ENCODE measurements around the gene NHSL2.

NHSL2 gene

GRCh38 chrX:72117636-72118210 is 207.1 kb downstream of the NHSL2 start:
- DNase-seq = no peak
- Histone ChIP-seq H3K4me1 (ENCODE audit: control extremely low read depth in 1 of 4, control insufficient read depth in 4 of 4, insufficient read depth in 4 of 4, low read length in 3 of 4) (peaks cover 17 to 51% (median 34%) of the 10 kb centered on the region in 4 experiments), H3K36me3 (ENCODE audit: control insufficient read depth in 4 of 4, insufficient read depth in 4 of 4, low read length in 3 of 4) (no peaks in the 10 kb centered on the region), H3K9me3 (ENCODE audit: control extremely low read depth in 1 of 5, control insufficient read depth in 4 of 5, insufficient read depth in 2 of 5, low read depth in 1 of 5, low read length in 4 of 5) (no peaks in the 10 kb centered on the region), H3K4me3 (ENCODE audit: control insufficient read depth in 1 of 7, extremely low read depth in 1 of 7, insufficient read depth in 4 of 7, low read depth in 2 of 7, low read length in 6 of 7) (no peak overlapping the region), H3K27me3 (replicated peaks in 2 of 5; ENCODE audit: control insufficient read depth in 4 of 5, insufficient read depth in 5 of 5, low read length in 4 of 5) (peaks cover 0 to 18% (median 0%) of the 10 kb centered on the region in 5 experiments), H3K27ac (ENCODE audit: insufficient read depth in 1 of 2, low read depth in 1 of 2, low read length in 2 of 2, poor library complexity in 1 of 2, severe bottlenecking in 2 of 2) (no peak overlapping the region)
- ChIA-PET POLR2A (no interaction called here), CTCF (no interaction called here)
- WGBS (ENCODE audit: insufficient coverage) = no CpG with 5 or more reads among the region's 2 CpGs

- Histone ChIP-seq H3K4me1 (ENCODE audit: control extremely low read depth in 1 of 4, control insufficient read depth in 4 of 4, insufficient read depth in 4 of 4, low read length in 3 of 4) (peaks cover 20 to 61% (median 50%) of the 10 kb centered on the region in 4 experiments), H3K9me3 (ENCODE audit: control extremely low read depth in 1 of 5, control insufficient read depth in 4 of 5, insufficient read depth in 2 of 5, low read depth in 1 of 5, low read length in 4 of 5) (no peaks in the 10 kb centered on the region), H3K36me3 (ENCODE audit: control insufficient read depth in 4 of 4, insufficient read depth in 4 of 4, low read length in 3 of 4) (no peaks in the 10 kb centered on the region), H3K4me3 (ENCODE audit: control insufficient read depth in 1 of 7, extremely low read depth in 1 of 7, insufficient read depth in 4 of 7, low read depth in 2 of 7, low read length in 6 of 7) (peak overlapping the region in 1 of 7 experiments; percentile 20), H3K27ac (ENCODE audit: insufficient read depth in 1 of 2, low read depth in 1 of 2, low read length in 2 of 2, poor library complexity in 1 of 2, severe bottlenecking in 2 of 2) (peak overlapping the region; percentile 33 to 56), H3K27me3 (replicated peaks in 2 of 5; ENCODE audit: control insufficient read depth in 4 of 5, insufficient read depth in 5 of 5, low read length in 4 of 5) (peaks cover 0 to 8% (median 0%) of the 10 kb centered on the region in 5 experiments)
- 100% methylated on average over 2 of the region's 6 CpGs for WGBS (ENCODE audit: insufficient coverage)
- CTCF ChIA-PET = interaction anchor here (1.2 to 1.3 kb wide), 2 partner anchors 9 to 102 kb away, joined by 3 to 5 read pairs; no protein-coding TSS in a partner anchor
- DNase-seq = no peak
- POLR2A ChIA-PET = no interaction called here
Observed at GRCh38 chrX:72120837-72121236, 210.2 kb downstream of the NHSL2 start.

- Histone ChIP-seq H3K27me3 (replicated peaks in 2 of 5; ENCODE audit: control insufficient read depth in 4 of 5, insufficient read depth in 5 of 5, low read length in 4 of 5) (peaks cover 0 to 8% (median 0%) of the 10 kb centered on the region in 5 experiments), H3K4me1 (ENCODE audit: control extremely low read depth in 1 of 4, control insufficient read depth in 4 of 4, insufficient read depth in 4 of 4, low read length in 3 of 4) (peaks cover 20 to 66% (median 55%) of the 10 kb centered on the region in 4 experiments), H3K27ac (ENCODE audit: insufficient read depth in 1 of 2, low read depth in 1 of 2, low read length in 2 of 2, poor library complexity in 1 of 2, severe bottlenecking in 2 of 2) (peak overlapping the region; percentile 34 to 73), H3K9me3 (ENCODE audit: control extremely low read depth in 1 of 5, control insufficient read depth in 4 of 5, insufficient read depth in 2 of 5, low read depth in 1 of 5, low read length in 4 of 5) (no peaks in the 10 kb centered on the region), H3K36me3 (ENCODE audit: control insufficient read depth in 4 of 4, insufficient read depth in 4 of 4, low read length in 3 of 4) (no peaks in the 10 kb centered on the region), H3K4me3 (ENCODE audit: control insufficient read depth in 1 of 7, extremely low read depth in 1 of 7, insufficient read depth in 4 of 7, low read depth in 2 of 7, low read length in 6 of 7) (peak overlapping the region in 4 of 7 experiments; percentile 15 to 45 (median 34))
- POLR2A ChIA-PET = no interaction called here
- peak; percentile 67 to 87 (median 84) for DNase-seq
- WGBS (ENCODE audit: insufficient coverage) = 0% methylated on average over 3 of the region's 3 CpGs
- CTCF ChIA-PET = interaction anchor here (1.3 kb wide), 1 partner anchor 102 kb away, joined by 5 read pairs; no protein-coding TSS in a partner anchor
Observed at GRCh38 chrX:72121383-72121782, 210.7 kb downstream of the NHSL2 start.

DNA sequence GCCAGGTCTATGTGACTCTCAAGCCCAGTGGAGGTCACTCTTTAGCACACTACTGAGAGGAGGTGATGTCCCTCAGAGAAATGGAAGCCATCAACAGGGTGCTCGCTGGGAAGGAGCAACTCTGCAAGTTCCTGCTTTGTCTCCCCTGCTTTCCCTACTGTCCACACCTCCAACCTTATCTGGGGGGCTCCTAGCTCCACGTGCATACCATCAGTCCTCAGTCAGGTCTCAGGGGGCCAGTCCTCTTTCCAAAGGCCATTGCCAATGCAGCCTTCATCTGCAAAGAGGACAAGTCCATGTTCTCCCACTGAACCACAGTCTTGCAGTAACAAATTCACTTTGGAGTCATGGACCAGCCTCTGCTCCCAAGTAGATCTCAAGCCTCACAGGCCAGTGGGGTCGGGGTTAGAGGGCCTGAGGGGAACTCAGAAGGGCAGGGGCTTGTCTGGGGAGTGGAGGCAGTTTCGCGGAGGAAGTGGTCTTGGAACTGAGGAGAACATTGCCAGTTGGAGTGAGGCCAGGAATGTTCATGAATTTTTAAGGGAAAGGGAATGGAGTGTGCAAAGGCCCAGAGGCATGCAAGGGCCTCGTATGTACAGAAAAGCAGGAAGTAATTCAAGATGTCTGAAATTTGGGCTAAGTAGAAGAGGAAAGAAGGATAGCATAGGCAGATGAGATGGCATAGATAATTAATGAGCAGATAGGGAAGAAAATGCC is 212.1 kb downstream of the NHSL2 start:
- H3K4me3 ChIP-seq (ENCODE audit: control insufficient read depth in 1 of 7, extremely low read depth in 1 of 7, insufficient read depth in 4 of 7, low read depth in 2 of 7, low read length in 6 of 7) = no peak overlapping the region
- H3K4me1 ChIP-seq (ENCODE audit: control extremely low read depth in 1 of 4, control insufficient read depth in 4 of 4, insufficient read depth in 4 of 4, low read length in 3 of 4) = peaks cover 28 to 80% (median 68%) of the 10 kb centered on the region in 4 experiments
- peaks cover 0 to 8% (median 0%) of the 10 kb centered on the region in 5 experiments for H3K27me3 ChIP-seq (replicated peaks in 2 of 5; ENCODE audit: control insufficient read depth in 4 of 5, insufficient read depth in 5 of 5, low read length in 4 of 5)
- H3K36me3 ChIP-seq (ENCODE audit: control insufficient read depth in 4 of 4, insufficient read depth in 4 of 4, low read length in 3 of 4) = no peaks in the 10 kb centered on the region
- H3K27ac ChIP-seq (ENCODE audit: insufficient read depth in 1 of 2, low read depth in 1 of 2, low read length in 2 of 2, poor library complexity in 1 of 2, severe bottlenecking in 2 of 2) = peak overlapping the region; percentile 44 to 76
- DNase-seq = no peak
- ChIA-PET CTCF (interaction anchor here (0.9 to 5.6 kb wide), 3 partner anchors 10 to 124 kb away, joined by 3 to 34 read pairs (median 3); no protein-coding TSS in a partner anchor), POLR2A (no interaction called here)
- 80% methylated on average over 6 of the region's 6 CpGs for WGBS (ENCODE audit: insufficient coverage)
- H3K9me3 ChIP-seq (ENCODE audit: control extremely low read depth in 1 of 5, control insufficient read depth in 4 of 5, insufficient read depth in 2 of 5, low read depth in 1 of 5, low read length in 4 of 5) = no peaks in the 10 kb centered on the region

GRCh38 chrX:72123471-72124185 is 213.0 kb downstream of the NHSL2 start:
- peak in 2 of 3 donors; percentile 61 to 68 for DNase-seq
- CTCF ChIA-PET = interaction anchor here (0.9 to 10.1 kb wide), 8 partner anchors 11 to 127 kb away, joined by 3 to 127 read pairs (median 4); no protein-coding TSS in a partner anchor
- 35% methylated on average over 6 of the region's 11 CpGs for WGBS (ENCODE audit: insufficient coverage)
- Histone ChIP-seq H3K27ac (ENCODE audit: insufficient read depth in 1 of 2, low read depth in 1 of 2, low read length in 2 of 2, poor library complexity in 1 of 2, severe bottlenecking in 2 of 2) (peak overlapping the region; percentile 44 to 76), H3K4me3 (ENCODE audit: control insufficient read depth in 1 of 7, extremely low read depth in 1 of 7, insufficient read depth in 4 of 7, low read depth in 2 of 7, low read length in 6 of 7) (peak overlapping the region in 1 of 7 experiments; percentile 21), H3K36me3 (ENCODE audit: control insufficient read depth in 4 of 4, insufficient read depth in 4 of 4, low read length in 3 of 4) (no peaks in the 10 kb centered on the region), H3K27me3 (replicated peaks in 2 of 5; ENCODE audit: control insufficient read depth in 4 of 5, insufficient read depth in 5 of 5, low read length in 4 of 5) (peaks cover 0 to 16% (median 0%) of the 10 kb centered on the region in 5 experiments), H3K4me1 (ENCODE audit: control extremely low read depth in 1 of 4, control insufficient read depth in 4 of 4, insufficient read depth in 4 of 4, low read length in 3 of 4) (peaks cover 28 to 89% (median 69%) of the 10 kb centered on the region in 4 experiments), H3K9me3 (ENCODE audit: control extremely low read depth in 1 of 5, control insufficient read depth in 4 of 5, insufficient read depth in 2 of 5, low read depth in 1 of 5, low read length in 4 of 5) (no peaks in the 10 kb centered on the region)
- POLR2A ChIA-PET = no interaction called here

DNA sequence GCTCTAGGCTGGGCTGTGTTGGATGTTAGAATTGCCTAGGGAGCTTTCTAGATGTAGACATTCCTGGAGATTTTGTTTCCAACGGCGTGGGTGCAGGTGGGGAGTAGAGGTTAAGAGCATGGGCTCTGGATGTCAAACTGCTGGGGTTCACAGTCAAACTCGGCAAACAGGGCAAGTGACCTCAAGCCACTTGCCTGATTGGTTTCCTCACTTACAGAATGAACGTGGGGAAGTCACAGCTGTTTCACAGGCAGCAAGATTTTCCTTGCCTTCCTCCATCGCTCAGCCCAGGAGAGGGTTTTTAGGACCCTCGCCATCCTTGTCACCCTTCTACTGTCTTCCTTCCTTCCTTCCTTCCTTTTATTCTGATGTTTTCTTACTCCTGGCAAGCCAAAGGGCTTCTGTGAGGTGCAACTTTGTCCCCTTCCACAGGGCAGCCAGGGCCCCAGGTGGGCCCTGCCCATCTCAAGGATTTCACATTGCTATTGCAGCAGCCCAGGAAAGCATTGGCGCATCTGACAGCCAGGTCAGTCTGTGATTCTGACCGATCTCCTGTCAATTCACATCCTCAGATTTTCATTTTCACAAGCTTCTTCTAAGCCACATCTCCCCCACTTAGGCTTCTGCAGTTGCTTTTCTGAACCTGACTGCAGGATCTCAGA is 214.0 kb downstream of the NHSL2 start:
- peaks cover 0 to 17% (median 0%) of the 10 kb centered on the region in 5 experiments for H3K27me3 ChIP-seq (replicated peaks in 2 of 5; ENCODE audit: control insufficient read depth in 4 of 5, insufficient read depth in 5 of 5, low read length in 4 of 5)
- ChIA-PET POLR2A (no interaction called here), CTCF (interaction anchor here (0.6 to 10.1 kb wide), 14 partner anchors 8 to 253 kb away, joined by 3 to 127 read pairs (median 4); no protein-coding TSS in a partner anchor)
- no peaks in the 10 kb centered on the region for H3K9me3 ChIP-seq (ENCODE audit: control extremely low read depth in 1 of 5, control insufficient read depth in 4 of 5, insufficient read depth in 2 of 5, low read depth in 1 of 5, low read length in 4 of 5)
- H3K27ac ChIP-seq (ENCODE audit: insufficient read depth in 1 of 2, low read depth in 1 of 2, low read length in 2 of 2, poor library complexity in 1 of 2, severe bottlenecking in 2 of 2) = no peak overlapping the region
- H3K4me3 ChIP-seq (ENCODE audit: control insufficient read depth in 1 of 7, extremely low read depth in 1 of 7, insufficient read depth in 4 of 7, low read depth in 2 of 7, low read length in 6 of 7) = no peak overlapping the region
- WGBS (ENCODE audit: insufficient coverage) = 65% methylated on average over 8 of the region's 8 CpGs
- H3K36me3 ChIP-seq (ENCODE audit: control insufficient read depth in 4 of 4, insufficient read depth in 4 of 4, low read length in 3 of 4) = peaks cover 0 to 2% (median 0%) of the 10 kb centered on the region in 4 experiments
- DNase-seq = no peak
- H3K4me1 ChIP-seq (ENCODE audit: control extremely low read depth in 1 of 4, control insufficient read depth in 4 of 4, insufficient read depth in 4 of 4, low read length in 3 of 4) = peaks cover 28 to 90% (median 69%) of the 10 kb centered on the region in 4 experiments
